Mesendoderm (in vitro differentiated cells): Measurements from ENCODE around the gene ARHGAP42.
"Not testable (repeated sequence)": the region's sequence is repeated elsewhere in the genome, so short reads cannot be mapped to it uniquely, and the experiment has no call there.

Experiments used
- DNase-seq: peaks from one replicate; pipeline ENCODE4 v3.0.0; 2013
- H2AK5ac ChIP-seq: 2 replicates; pipeline ENCODE4 v1.6.1; 2013; ENCODE audit warnings: low read length, inconsistent platforms
- H2BK120ac ChIP-seq: 2 replicates; pipeline ENCODE4 v1.6.1; 2013; ENCODE audit warnings: low read depth, mild to moderate bottlenecking, low read length, moderate library complexity, mixed read lengths
- H2BK15ac ChIP-seq: replicated peaks from 2 replicates; pipeline ENCODE4 v1.6.1; 2013; ENCODE audit warnings: low read depth, mild to moderate bottlenecking, moderate library complexity
- H2BK5ac ChIP-seq: 2 replicates; pipeline ENCODE4 v1.6.1; 2013; ENCODE audit warnings: low read length, inconsistent platforms
- H3K18ac ChIP-seq: 2 replicates; pipeline ENCODE4 v1.6.1; 2013; ENCODE audit warnings: mild to moderate bottlenecking, low read length, mixed read lengths
- H3K23ac ChIP-seq: one replicate; pipeline ENCODE4 v1.6.1; 2013; ENCODE audit warnings: low read length
- H3K27ac ChIP-seq: 2 replicates; pipeline ENCODE4 v1.5.1; 2013; ENCODE audit warnings: low read depth, mild to moderate bottlenecking, inconsistent platforms, low read length, moderate library complexity
- H3K27me3 ChIP-seq: 2 replicates; pipeline ENCODE4 v1.6.1; 2013; ENCODE audit warnings: low read length, control low read depth, mild to moderate bottlenecking, inconsistent platforms; ENCODE audit not compliant: insufficient read depth, poor library complexity
- H3K36me3 ChIP-seq: 2 replicates; pipeline ENCODE4 v1.6.1; 2013; ENCODE audit warnings: low read length, inconsistent platforms; ENCODE audit not compliant: control insufficient read depth, insufficient read depth
- H3K4ac ChIP-seq: one replicate; pipeline ENCODE4 v1.6.1; 2013; ENCODE audit warnings: low read depth, mild to moderate bottlenecking, low read length, moderate library complexity
- H3K4me1 ChIP-seq: 2 replicates; pipeline ENCODE4 v1.6.1; 2013; ENCODE audit warnings: low read depth, low read length, inconsistent platforms; ENCODE audit not compliant: control insufficient read depth
- H3K4me2 ChIP-seq: 2 replicates; pipeline ENCODE4 v1.6.1; 2013; ENCODE audit warnings: low read length
- H3K4me3 ChIP-seq: 2 replicates; pipeline ENCODE4 v1.5.1; 2013; ENCODE audit warnings: mild to moderate bottlenecking, low read length
- H3K56ac ChIP-seq: one replicate; pipeline ENCODE4 v1.6.1; 2013; ENCODE audit warnings: low read length
- H3K79me1 ChIP-seq: 2 replicates; pipeline ENCODE4 v1.6.1; 2013; ENCODE audit warnings: low read length, inconsistent platforms
- H3K79me2 ChIP-seq: 2 replicates; pipeline ENCODE4 v1.6.1; 2013; ENCODE audit warnings: mild to moderate bottlenecking, low read length; ENCODE audit not compliant: control insufficient read depth, insufficient read depth
- H3K9ac ChIP-seq: 2 replicates; pipeline ENCODE4 v1.6.1; 2013; ENCODE audit warnings: low read length, inconsistent platforms
- H4K5ac ChIP-seq: one replicate; pipeline ENCODE4 v1.6.1; 2013; ENCODE audit warnings: low read length
- H4K8ac ChIP-seq: one replicate; pipeline ENCODE4 v1.6.1; 2013; ENCODE audit warnings: low read depth, mild to moderate bottlenecking, control low read depth, low read length, moderate library complexity
- WGBS: extraction: QIAGEN DNeasy Blood & Tissue Kit; methylation state at CpG from one replicate; pipeline ENCODE4 v1.1.7; 2013; ENCODE audit warnings: low lambda C conversion rate, missing lambda C conversion rate; ENCODE audit not compliant: insufficient coverage; ENCODE audit errors: extremely low coverage; 5-methylcytosine and 5-hydroxymethylcytosine counted together

Gene ARHGAP42

GRCh38 chr11:100888836-100889235 is 201.7 kb downstream of the ARHGAP42 start:
- no peaks in the 10 kb centered on the region for H3K36me3 ChIP-seq
- H3K79me1 ChIP-seq: no peaks in the 10 kb centered on the region
- H2BK15ac ChIP-seq: no peak overlapping the region
- no peak overlapping the region for H3K56ac ChIP-seq
- H3K4me2 ChIP-seq: no peak overlapping the region
- H4K8ac ChIP-seq: no peak overlapping the region
- no peak for DNase-seq
- peaks cover 4% of the 10 kb centered on the region for H3K4me1 ChIP-seq
- no peak overlapping the region for H3K18ac ChIP-seq
- no peak overlapping the region for H3K9ac ChIP-seq
- no peak overlapping the region for H2BK120ac ChIP-seq
- no peak overlapping the region for H3K4ac ChIP-seq
- no peaks in the 10 kb centered on the region for H3K27me3 ChIP-seq
- H3K4me3 ChIP-seq: no peak overlapping the region
- WGBS: no CpG with 5 or more reads among the region's 3 CpGs
- H3K79me2 ChIP-seq: no peaks in the 10 kb centered on the region
- no peak overlapping the region for H2BK5ac ChIP-seq
- no peak overlapping the region for H2AK5ac ChIP-seq
- H3K23ac ChIP-seq: no peak overlapping the region
- H4K5ac ChIP-seq: no peak overlapping the region
- H3K27ac ChIP-seq: no peak overlapping the region

- no peak for DNase-seq
- H3K79me1 ChIP-seq: no peaks in the 10 kb centered on the region
- H2AK5ac ChIP-seq: no peak overlapping the region
- H3K27me3 ChIP-seq: no peaks in the 10 kb centered on the region
- H3K36me3 ChIP-seq: no peaks in the 10 kb centered on the region
- no peaks in the 10 kb centered on the region for H3K79me2 ChIP-seq
- no peak overlapping the region for H2BK120ac ChIP-seq
- H3K4ac ChIP-seq: no peak overlapping the region
- H3K56ac ChIP-seq: no peak overlapping the region
- peak overlapping the region; percentile 45 for H2BK15ac ChIP-seq
- H4K5ac ChIP-seq: no peak overlapping the region
- WGBS: no CpG with 5 or more reads among the region's 2 CpGs
- peaks cover 4% of the 10 kb centered on the region for H3K4me1 ChIP-seq
- H3K4me3 ChIP-seq: no peak overlapping the region
- no peak overlapping the region for H2BK5ac ChIP-seq
- peak overlapping the region; percentile 51 for H3K18ac ChIP-seq
- H3K23ac ChIP-seq: no peak overlapping the region
- no peak overlapping the region for H3K27ac ChIP-seq
- H4K8ac ChIP-seq: no peak overlapping the region
- no peak overlapping the region for H3K4me2 ChIP-seq
- no peak overlapping the region for H3K9ac ChIP-seq
Measured at GRCh38 chr11:100889758-100890157, 202.7 kb downstream of the ARHGAP42 start.

GRCh38 chr11:100890789-100891188 is 203.7 kb downstream of the ARHGAP42 start:
- Histone ChIP-seq H2BK5ac (no peak overlapping the region), H3K27me3 (no peaks in the 10 kb centered on the region), H3K18ac (no peak overlapping the region), H3K27ac (no peak overlapping the region), H2BK120ac (no peak overlapping the region), H2BK15ac (no peak overlapping the region), H3K56ac (no peak overlapping the region), H3K4me1 (peaks cover 4% of the 10 kb centered on the region), H3K4me3 (no peak overlapping the region), H3K4me2 (no peak overlapping the region), H3K9ac (no peak overlapping the region), H3K79me1 (no peaks in the 10 kb centered on the region), H4K5ac (no peak overlapping the region), H3K23ac (no peak overlapping the region), H3K4ac (no peak overlapping the region), H3K79me2 (no peaks in the 10 kb centered on the region), H3K36me3 (no peaks in the 10 kb centered on the region), H4K8ac (no peak overlapping the region), H2AK5ac (no peak overlapping the region)
- DNase-seq: peak; percentile 96
- WGBS: no CpG with 5 or more reads among the region's 3 CpGs

GRCh38 chr11:100892886-100893285 is 205.8 kb downstream of the ARHGAP42 start:
- H3K79me2 ChIP-seq: no peaks in the 10 kb centered on the region
- H3K56ac ChIP-seq: no peak overlapping the region
- H2BK15ac ChIP-seq: no peak overlapping the region
- no peak overlapping the region for H2AK5ac ChIP-seq
- no peak overlapping the region for H2BK5ac ChIP-seq
- no peaks in the 10 kb centered on the region for H3K27me3 ChIP-seq
- H3K18ac ChIP-seq: no peak overlapping the region
- H3K9ac ChIP-seq: no peak overlapping the region
- no peak overlapping the region for H3K27ac ChIP-seq
- H3K79me1 ChIP-seq: no peaks in the 10 kb centered on the region
- peaks cover 2% of the 10 kb centered on the region for H3K4me1 ChIP-seq
- H3K4me3 ChIP-seq: no peak overlapping the region
- DNase-seq: no peak
- no peak overlapping the region for H4K8ac ChIP-seq
- no peak overlapping the region for H3K23ac ChIP-seq
- H3K4ac ChIP-seq: no peak overlapping the region
- no CpG with 5 or more reads among the region's 1 CpG for whole genome bisulfite sequencing
- H3K36me3 ChIP-seq: no peaks in the 10 kb centered on the region
- H2BK120ac ChIP-seq: no peak overlapping the region
- no peak overlapping the region for H4K5ac ChIP-seq
- H3K4me2 ChIP-seq: no peak overlapping the region

GRCh38 chr11:100895449-100895848 is 208.4 kb downstream of the ARHGAP42 start:
- Histone ChIP-seq H3K4ac (no peak overlapping the region), H4K5ac (no peak overlapping the region), H3K27ac (no peak overlapping the region), H3K27me3 (no peaks in the 10 kb centered on the region), H2AK5ac (no peak overlapping the region), H3K36me3 (no peaks in the 10 kb centered on the region), H3K4me1 (peaks cover 2% of the 10 kb centered on the region), H3K4me3 (no peak overlapping the region), H4K8ac (no peak overlapping the region), H2BK120ac (no peak overlapping the region), H2BK15ac (no peak overlapping the region), H3K79me1 (no peaks in the 10 kb centered on the region), H3K9ac (no peak overlapping the region), H3K18ac (no peak overlapping the region), H3K23ac (no peak overlapping the region), H3K79me2 (no peaks in the 10 kb centered on the region), H2BK5ac (no peak overlapping the region), H3K56ac (no peak overlapping the region), H3K4me2 (no peak overlapping the region)
- no peak for DNase-seq
- WGBS: no CpG with 5 or more reads among the region's 1 CpG

GRCh38 chr11:100895976-100896375 is 208.9 kb downstream of the ARHGAP42 start:
- no CpG with 5 or more reads among the region's 1 CpG for WGBS
- not testable (repeated sequence) for H3K4ac ChIP-seq, H2BK15ac ChIP-seq, H2BK5ac ChIP-seq, H3K9ac ChIP-seq, H3K4me1 ChIP-seq, H3K36me3 ChIP-seq, H3K56ac ChIP-seq, H4K8ac ChIP-seq, H3K27me3 ChIP-seq, H3K79me2 ChIP-seq, H3K27ac ChIP-seq, H4K5ac ChIP-seq, H2BK120ac ChIP-seq, H3K4me2 ChIP-seq, H3K79me1 ChIP-seq, H3K4me3 ChIP-seq, DNase-seq, H3K18ac ChIP-seq, H2AK5ac ChIP-seq, H3K23ac ChIP-seq
